Activated CD4-positive, alpha-beta T cell treated with anti-CD3 and anti-CD28 coated beads, Interleukin-2, amount 50 U/mL, for 4 hours (primary cell): Measurements from ENCODE around the gene ZMIZ1.
"Not testable (repeated sequence)": the region's sequence is repeated elsewhere in the genome, so short reads cannot be mapped to it uniquely, and the experiment has no call there.

Source experiments
- DNase-seq, 2 experiments: peaks; one replicate each; pipeline ENCODE4 v3.0.0-alpha.2; 2020

ZMIZ1 gene

DNA sequence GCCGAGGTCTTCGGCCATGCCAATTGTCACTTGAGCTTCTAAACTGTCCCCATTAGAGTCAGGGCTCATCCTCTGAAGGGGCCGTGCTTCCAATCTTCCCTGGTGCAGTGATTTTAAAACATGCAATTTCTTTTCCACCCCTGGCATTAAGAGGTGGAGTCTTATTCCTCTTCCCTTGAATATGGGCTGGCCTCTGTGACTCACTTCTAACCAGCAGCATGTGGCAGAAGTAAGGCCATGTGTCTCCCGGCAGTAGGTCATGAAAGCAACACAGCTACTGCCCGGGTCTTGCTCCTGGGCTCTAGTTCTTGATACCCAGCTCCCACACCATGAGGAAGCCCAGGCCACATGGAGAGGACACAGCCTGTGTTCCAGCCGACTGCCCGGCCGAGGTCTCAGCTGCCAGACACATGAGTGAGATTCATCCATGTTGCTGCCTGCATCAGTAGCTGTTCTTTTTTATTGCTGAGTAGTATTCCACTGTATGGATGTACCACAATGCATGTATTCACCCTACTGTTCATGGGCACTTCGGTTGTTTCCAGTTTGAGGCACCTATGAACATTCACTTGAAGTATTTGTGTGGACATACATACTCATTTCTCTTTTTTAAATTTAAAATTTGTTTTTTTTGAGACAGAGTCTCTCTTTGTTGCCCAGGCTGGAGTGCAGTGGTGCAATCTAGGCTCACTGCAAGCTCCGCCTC is 264.0 kb downstream of the ZMIZ1 start:
- DNase-seq: not testable (repeated sequence)

DNA sequence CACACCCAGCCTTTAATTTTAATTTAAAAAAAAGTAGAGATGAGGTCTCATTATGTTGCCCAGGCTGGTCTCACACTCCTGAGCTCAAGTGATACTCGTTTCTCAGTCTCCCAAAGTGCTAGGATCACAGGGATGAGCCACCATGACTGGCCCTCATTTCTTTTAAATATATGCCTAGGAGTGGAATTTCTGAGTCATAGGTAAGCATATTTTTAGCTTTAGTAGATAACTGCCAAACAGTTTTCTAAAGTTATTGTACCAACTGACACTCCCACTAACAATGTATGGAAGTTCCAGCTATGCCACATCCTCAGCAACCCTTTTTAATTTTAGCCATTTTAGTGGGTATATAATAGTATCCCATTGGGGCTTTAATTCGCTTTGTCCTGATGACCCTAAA is 264.7 kb downstream of the ZMIZ1 start:
- DNase-seq: no peak

DNA sequence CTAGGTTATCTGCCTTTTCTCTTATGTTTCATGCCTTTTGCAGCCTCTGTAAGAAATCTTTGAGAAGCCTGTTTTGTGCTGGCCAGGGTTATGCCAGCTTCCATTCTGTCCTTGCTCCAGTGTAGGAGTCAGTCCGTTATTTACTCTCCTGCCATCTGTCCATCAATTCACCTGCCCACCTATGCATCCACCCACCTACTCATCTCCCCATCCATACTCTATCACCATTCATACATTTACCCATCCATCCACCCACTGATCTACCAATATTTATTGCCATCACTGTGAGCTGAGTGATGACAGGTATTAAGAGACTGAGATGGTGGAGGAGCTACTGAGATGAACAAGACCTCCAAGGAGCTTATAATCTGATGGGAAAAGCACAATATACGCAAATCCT is 265.8 kb downstream of the ZMIZ1 start:
- no peak for DNase-seq

DNA sequence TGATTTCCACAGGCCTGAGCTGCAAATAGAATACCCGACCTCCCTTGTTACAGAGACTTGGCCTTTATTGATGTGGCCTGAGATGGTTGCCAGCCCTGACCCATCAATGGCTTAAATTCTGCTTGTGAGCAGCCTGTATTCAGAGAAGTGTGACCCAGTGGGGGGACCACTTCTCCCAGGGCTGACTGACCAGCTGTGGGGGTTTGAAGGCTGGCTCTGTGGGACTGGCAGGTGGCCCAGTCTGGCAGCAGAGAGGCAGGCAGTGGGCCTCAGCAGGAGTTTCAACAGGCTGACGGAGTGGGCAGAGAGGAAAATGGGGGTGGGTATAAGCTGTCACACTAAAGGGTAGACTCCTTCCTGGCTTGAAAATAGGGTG is 266.3 kb downstream of the ZMIZ1 start:
- no peak for DNase-seq

DNA sequence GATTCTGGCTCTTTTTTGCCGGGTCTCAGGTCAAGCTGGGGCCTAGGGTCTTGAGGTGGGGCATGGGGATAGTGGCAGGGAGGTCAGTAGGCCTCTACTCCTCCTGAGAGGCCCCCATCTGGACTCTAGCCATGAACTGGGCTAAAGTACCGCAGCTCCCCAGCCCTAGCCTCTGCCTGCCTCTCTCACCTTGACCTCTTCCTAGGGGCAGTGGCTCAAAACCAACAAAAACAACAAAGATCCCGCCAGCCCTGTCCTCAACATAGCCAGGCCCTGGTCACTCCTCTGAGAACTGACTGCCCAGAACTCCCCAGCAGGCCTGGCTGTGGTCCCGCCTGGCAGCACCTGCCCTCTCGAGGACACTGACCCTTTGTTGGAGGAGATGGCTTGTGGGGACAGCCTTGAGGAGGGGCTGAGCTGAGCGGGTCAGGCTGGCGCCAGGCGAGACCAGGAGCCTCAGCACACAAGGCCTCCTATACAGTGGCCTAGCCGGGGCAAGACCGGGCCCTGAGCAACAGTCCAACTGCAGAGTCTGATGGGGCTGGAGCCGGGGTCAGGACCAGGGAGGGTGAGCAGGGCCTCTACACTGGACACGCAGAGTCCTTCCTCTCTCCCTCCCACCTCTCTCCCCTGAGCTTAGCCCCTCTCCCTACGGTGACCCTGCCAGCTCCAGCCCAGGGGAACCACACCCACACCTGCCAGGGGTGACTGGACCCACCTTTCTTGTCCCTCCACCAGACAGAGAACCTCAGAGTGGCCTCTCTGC is 266.9 kb downstream of the ZMIZ1 start:
- DNase-seq: no peak

DNA sequence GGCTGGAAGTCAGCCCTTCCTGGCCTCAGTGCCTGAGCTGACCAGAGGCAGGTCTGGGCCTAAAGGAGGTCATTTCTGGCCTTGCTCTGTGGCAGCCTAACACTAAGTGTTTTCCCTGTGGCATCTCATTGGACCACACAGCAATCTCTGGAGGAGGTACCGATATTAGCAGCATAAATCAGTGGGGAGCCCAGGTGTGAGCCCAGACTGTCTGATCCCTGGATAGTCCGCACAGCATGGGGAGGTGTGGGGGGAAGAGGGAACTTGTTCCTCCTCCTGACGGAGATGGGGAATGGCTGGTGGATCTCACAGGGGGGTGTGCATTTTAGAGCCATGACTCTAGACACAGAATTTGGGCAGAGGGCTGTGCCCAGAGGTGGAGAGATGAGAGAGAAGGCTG is 267.5 kb downstream of the ZMIZ1 start:
- no peak for DNase-seq

DNA sequence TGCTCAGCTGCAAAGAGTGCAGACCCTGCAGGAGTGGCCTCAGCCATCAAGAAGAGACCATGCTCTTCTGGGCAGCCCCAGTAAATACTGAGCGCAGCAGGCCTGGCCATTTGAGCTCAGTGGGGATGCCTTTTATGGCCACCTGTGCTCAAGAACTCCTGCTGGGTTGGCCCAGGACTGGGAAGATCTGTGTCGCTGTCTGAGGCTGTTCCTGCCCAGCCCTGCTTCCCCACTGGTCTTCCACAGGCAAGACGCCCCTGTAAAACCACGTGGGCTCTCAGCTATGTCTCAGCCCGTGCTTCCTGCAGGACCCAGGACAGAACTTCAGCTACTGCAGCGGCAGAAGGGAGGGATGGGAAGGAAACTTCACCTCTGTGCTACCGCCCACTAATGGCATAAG is 268.0 kb downstream of the ZMIZ1 start:
- no peak for DNase-seq

DNA sequence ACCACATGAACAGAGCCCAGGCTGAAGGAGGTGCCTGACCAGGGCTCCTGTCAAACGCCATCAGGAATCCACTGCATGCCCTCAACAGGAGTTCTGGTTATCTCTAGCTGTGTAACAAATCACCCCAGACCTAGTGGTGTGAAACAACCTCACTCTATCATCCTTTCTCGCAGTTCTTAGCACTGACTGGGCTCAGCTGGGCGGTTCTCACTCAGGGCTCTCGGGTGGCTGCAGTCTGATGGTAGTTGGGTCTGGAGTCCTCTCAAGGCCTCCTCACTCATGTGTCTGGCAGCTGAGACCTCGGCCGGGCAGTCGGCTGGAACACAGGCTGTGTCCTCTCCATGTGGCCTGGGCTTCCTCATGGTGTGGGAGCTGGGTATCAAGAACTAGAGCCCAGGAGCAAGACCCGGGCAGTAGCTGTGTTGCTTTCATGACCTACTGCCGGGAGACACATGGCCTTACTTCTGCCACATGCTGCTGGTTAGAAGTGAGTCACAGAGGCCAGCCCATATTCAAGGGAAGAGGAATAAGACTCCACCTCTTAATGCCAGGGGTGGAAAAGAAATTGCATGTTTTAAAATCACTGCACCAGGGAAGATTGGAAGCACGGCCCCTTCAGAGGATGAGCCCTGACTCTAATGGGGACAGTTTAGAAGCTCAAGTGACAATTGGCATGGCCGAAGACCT is 269.2 kb downstream of the ZMIZ1 start:
- not testable (repeated sequence) for DNase-seq

DNA sequence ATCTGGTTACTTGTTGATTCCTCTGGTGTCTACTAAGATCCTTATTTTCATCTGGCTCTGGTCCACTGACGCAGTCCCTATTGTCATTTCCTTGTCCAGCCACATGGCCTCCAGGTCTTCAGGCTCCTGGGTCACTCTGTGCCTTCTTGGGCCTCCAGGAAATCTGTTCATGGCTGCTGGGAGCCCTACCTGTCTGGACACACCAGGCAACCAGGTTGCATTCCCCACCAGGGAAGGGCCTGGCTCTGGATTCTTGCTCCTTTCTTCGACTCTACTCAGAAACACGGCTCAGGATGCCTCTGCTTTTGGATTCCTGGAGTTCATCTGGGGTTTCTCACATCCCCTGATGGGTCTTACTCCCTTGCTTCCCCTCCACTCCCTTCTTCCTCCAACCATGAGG is 270.5 kb downstream of the ZMIZ1 start:
- no peak for DNase-seq

DNA sequence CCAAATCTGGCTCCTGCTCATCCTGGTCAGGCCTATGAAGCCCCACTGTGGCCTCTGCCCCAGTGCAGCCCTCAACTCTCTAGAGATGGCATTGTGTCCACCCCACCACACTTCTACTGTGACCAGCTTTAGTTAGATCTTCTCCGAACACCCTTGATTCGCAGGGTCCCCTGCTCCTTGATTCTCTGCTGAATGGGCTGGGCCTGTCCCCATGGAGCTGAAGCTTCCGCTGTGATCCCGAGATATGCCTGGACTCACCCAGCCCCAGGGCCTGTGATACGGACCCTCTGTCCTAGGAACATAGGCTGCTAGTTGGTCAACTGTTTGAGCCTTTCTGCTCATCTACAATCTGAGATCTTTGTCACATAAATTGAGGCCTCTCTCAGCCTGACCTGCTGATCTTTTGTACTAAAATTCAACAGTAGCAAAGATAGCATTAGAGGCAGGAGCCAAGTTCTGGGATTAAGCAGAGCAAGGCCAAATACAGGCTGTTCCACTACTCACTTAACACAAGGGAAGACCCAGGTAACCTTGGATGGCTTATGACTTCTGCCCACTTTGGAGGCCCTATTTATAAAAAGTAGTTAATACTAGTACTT is 272.0 kb downstream of the ZMIZ1 start:
- DNase-seq: no peak

DNA sequence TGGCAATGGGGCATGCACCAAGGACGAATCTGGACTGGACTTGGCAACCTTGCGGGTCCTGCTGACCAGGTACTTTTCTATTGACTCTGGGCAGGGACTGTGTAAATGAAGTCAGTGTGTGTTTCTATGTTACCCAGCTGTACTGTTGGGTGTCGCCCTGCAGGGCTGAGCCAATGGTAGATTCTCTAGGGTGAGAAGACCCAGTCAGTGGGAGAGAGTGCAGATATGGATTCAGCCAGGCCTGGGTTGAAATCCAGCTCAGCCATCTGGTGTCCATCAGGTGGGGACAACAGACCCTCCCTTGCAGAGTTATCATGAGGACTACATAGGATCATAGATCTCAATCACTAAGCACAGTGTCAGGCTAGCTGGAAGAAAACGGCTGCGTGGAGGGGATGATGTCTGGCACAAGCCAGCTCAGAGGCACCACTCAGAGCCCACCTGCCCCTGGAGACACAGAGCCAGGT is 273.6 kb downstream of the ZMIZ1 start:
- DNase-seq: no peak

DNA sequence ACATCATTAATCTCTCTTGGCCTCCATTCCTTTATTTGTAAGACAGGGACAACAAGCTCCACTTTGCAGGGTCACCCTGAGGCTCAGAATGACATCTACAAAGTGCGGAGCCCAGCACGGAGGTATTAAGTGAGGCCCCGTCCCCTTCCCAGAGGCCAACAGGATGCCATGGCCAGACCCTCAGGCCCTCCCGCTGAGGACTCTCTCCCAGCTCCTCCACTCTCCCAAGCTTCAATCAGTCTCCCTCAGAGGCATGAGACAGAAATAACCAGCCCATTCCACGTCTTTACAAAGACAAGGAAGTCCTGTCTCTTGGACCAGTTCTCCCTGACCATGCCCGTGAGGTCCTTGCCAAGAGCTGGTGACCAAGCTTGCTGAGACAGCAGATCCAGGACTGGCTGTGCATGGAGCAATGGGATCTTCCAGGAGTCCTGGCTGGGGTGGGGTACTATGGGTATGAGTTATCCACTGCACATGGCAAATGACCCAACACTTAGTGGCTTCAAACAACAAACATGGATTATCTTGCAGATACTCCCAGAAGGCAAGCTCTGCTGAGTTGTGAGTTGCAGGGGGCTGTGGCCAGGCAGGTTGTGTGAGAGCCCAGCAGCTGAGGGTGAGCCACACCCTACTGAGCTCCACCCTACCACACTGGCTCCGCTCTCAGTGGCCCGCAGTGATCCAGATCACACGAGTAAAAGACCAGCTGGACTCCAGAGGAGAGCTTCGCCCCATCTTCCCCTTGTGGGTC is 274.2 kb downstream of the ZMIZ1 start:
- DNase-seq: no peak

DNA sequence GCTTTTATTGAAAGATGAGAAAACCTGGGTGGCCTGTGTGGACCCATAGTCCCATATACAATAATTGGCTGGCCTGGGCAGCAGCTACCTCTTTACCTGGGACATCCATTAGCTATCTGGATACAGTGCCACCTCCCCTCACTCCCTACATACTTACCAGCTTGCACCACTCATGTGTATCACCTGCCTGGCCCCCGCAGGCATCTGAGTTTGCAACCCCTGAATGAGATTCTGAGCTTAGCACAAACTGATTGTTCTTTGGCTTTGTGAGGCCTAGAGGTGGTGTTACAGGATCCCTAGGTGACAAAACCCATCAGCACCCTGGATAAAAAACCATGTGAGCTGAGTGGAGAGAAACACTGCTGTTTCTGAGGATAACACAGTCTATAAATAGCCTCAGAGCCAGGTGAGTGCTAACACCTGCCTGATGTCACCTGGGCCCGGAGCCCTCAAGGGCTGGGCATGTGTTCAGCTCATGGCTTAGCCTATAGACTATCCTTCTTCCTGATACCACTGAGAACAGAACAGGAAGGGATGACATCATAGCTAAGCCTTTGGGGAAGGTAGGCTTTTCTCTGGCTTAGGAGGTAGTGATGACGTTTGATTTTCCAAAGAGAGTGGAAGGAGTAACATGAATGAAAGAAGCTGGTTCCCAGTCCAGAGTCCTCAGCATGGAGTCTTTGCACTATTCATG is 275.9 kb downstream of the ZMIZ1 start:
- DNase-seq: no peak

DNA sequence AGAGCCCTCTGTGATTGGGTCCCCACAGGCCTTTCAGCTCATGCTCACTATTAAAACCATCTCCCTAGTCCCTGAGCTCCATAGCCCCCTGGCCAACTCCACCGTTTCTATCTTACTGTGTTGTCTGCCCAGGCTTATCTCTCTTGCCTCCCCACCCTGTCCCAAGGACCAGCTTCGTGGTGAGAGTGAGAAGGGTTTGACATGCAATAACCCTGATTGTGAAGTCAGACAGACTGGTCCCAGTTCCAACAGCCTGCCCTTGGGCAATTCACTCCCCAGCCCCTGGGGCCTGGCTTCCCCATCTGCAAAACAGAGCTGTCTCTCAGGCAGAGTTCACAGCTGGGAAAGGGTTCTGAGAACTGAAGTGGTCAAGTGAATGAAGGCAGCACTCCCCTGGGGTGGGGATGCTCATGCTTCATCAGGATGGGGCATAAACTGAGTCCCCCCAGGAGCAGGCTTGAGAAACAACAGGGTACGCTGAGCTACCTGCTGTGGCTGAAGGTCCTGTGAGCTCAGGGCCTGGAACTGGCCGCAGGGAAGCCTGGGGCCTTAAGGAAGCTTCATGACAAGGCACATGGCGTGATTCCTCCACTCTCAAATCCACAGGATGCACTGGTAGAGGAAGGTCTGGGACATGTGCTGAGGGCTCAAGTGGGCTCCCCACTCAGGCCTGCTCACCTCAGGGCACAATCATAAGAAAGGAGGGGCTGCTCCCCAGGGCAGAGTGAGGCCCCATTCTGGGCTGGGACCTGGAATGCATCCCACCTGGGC is 276.7 kb downstream of the ZMIZ1 start:
- DNase-seq: no peak

DNA sequence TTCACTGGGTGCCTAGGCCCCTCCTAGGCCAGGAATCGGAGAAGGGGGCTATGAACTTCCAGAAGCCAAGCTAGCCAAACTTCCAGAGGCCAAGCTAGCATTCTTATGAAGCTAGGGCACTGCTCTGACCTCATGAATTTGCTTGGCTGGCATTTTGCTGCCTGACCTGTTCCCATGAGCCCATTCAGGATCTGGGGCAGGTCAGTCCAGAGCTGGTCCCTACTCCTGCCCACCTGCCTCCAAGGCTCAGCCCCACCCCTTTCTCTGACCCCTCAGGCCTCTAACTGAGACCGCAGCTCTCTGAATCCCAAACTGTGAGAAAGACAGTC is 277.2 kb downstream of the ZMIZ1 start:
- DNase-seq: no peak

DNA sequence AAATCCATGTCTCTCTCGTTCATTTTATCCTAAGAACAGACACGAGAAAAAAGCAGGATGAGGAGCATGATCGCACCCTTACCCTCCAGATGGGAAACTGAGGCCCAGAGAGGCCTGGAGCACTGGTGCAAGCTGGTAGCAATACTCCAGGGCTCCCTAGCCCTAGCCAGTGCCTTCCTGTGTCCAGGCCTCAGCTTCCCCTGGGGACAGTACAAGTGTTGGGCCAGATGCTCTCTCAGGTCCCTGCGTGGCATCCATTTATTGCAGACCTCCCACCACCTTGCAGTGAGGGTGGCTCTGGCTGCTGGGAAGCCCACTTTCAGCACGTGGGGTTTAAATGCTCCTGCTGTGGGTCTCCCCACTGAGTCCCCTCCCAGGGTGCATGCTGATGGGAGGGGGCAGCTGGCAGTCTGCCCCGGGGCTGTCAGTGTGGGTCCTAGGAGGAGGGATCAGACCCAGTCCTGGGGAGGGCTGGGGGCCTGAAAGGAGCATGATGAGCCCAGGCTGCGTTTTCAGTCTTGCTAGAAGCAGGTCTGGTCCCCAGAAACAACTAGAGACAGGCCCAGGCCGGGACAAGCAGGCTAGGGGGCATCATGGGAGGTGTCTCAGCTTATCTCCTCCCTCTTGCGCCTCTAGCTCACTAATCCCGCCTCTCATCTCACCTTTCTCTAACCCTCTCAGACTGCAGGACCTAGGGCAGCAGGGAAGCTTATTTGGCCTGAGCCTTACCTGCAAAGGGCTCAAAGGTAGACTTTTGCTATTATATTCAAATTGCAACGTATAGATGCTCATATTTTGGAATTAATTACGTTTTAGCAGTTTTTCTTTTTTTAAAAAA is 277.8 kb downstream of the ZMIZ1 start:
- no peak for DNase-seq

DNA sequence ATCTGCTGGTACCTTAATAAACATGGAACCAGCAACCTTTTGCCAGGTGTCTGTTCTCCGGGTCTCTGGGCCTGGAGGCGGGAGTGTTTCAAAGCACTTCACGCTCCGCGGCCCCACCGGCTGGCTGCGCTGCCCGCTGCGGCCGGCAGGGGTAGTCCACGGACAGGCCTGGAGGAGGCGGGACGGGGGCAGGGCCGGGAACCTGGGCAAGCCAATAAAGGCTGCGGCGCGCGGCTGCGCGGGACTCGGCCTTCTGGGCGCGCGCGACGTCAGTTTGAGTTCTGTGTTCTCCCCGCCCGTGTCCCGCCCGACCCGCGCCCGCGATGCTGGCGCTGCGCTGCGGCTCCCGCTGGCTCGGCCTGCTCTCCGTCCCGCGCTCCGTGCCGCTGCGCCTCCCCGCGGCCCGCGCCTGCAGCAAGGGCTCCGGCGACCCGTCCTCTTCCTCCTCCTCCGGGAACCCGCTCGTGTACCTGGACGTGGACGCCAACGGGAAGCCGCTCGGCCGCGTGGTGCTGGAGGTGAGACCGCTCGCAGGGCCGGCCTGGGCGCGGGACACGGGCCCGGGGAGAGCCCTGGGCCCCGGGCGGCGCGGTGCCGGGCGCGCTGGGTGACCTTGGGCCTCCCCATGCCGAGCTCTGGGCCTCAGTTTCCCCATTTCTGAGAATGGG is 278.6 kb downstream of the ZMIZ1 start, which contains the start of gene PPIF:
PPIF (plus strand) TSS at position 244 of the 668 bp plus-strand sequence; CDS start at position 324, 80 bp downstream.
- peak; percentile 86 to 87 for DNase-seq

DNA sequence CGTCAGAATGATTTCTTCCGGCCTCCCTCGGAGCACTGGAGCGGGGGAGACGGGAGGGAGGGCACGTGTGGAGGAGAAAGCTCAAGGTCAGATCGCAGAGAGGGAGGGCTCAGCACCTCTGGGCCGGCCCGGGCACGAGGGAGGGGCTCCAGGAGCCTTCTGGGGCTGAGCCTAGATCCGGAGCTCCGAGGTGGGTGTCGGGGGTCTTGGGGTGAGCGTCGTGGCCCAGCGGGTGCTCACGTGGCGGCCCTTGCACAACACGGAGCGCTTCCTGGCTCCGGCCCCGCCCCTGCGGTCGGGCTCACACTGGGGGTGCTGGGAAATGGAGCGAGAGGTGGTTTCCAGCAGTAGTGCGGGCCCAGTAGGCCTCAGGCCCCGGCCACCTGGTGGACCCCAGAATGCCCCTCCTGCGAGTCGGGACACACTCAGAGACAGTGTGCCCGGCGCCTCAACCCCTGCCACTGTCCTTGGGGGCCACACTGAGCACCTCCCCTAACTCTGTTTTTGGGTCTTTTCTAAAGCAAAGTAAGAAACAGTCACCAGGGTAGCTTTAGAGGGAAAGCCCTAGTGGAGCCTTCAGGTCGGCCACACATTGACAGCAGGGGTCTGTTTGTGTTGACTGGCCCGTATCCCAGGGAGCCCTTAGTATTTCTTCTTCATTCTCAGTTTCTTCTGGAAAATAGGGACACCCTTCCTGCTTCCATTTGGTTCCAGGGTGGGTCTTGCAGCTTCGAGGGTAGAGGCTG is 279.3 kb downstream of the ZMIZ1 start:
- peak; percentile 64 to 70 for DNase-seq

DNA sequence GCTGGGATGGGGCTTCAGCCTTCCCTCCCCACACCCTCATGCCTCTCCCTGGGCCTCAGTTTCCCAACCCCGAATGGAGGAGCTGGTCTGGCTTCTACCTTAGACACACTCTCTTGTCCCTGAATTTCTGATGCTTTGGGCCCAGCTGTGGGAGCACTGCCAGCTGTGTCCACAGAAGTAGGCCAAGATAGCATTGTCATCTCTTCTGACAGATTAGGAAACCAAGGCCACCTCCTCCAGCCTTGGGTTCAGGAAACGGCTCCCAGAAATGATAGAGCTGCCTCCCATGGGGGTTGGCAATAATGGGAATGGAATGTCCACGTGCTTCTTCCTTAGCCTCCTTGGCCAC is 279.8 kb downstream of the ZMIZ1 start:
- no peak for DNase-seq
